ENCODE measurements around the gene GRID1. TPM values are rescaled to one million over a fixed set of nuclear protein-coding genes. Genes with fewer than 3 reads are reported as not detected.

Gene GRID1
- total RNA-seq, 1 donor, result not detected

- H3K4me3 ChIP-seq (ENCODE audit: low read depth, low read length), result no peak overlapping the region
- no peak for TF ChIP-seq CTCF (IDR thresholded peaks at IDR 0.05; ENCODE audit: insufficient read depth, low read depth, low read length)
- DNase-seq (ENCODE audit: low read depth), result no peak
Measured at GRCh38 chr10:86001521-86001920, 365.1 kb downstream of the GRID1 start.

GRCh38 chr10:85997544-85997943, 369.1 kb downstream of the GRID1 start:
- no peak overlapping the region for H3K4me3 ChIP-seq (ENCODE audit: low read depth, low read length)
- no peak for TF ChIP-seq CTCF (IDR thresholded peaks at IDR 0.05; ENCODE audit: insufficient read depth, low read depth, low read length)
- no peak for DNase-seq (ENCODE audit: low read depth)

GRCh38 chr10:85995791-85996190, 370.8 kb downstream of the GRID1 start:
- TF ChIP-seq CTCF (IDR thresholded peaks at IDR 0.05; ENCODE audit: insufficient read depth, low read depth, low read length), result no peak
- H3K4me3 ChIP-seq (ENCODE audit: low read depth, low read length), result no peak overlapping the region
- DNase-seq (ENCODE audit: low read depth), result peak; percentile 0

- TF ChIP-seq CTCF (IDR thresholded peaks at IDR 0.05; ENCODE audit: insufficient read depth, low read depth, low read length), result no peak
- DNase-seq (ENCODE audit: low read depth), result no peak
- no peak overlapping the region for H3K4me3 ChIP-seq (ENCODE audit: low read depth, low read length)
Measured at GRCh38 chr10:85993840-85994507, 372.6 kb downstream of the GRID1 start.

GRCh38 chr10:85993140-85993539, 373.5 kb downstream of the GRID1 start:
- TF ChIP-seq CTCF (IDR thresholded peaks at IDR 0.05; ENCODE audit: insufficient read depth, low read depth, low read length), result no peak
- no peak overlapping the region for H3K4me3 ChIP-seq (ENCODE audit: low read depth, low read length)
- DNase-seq (ENCODE audit: low read depth), result no peak

- H3K4me3 ChIP-seq (ENCODE audit: low read depth, low read length), result no peak overlapping the region
- TF ChIP-seq CTCF (IDR thresholded peaks at IDR 0.05; ENCODE audit: insufficient read depth, low read depth, low read length), result no peak
- DNase-seq (ENCODE audit: low read depth), result no peak
Measured at GRCh38 chr10:85992324-85992723, 374.3 kb downstream of the GRID1 start.

- no peak overlapping the region for H3K4me3 ChIP-seq (ENCODE audit: low read depth, low read length)
- DNase-seq (ENCODE audit: low read depth), result no peak
- no peak for TF ChIP-seq CTCF (IDR thresholded peaks at IDR 0.05; ENCODE audit: insufficient read depth, low read depth, low read length)
Measured at GRCh38 chr10:85986777-85987176, 379.8 kb downstream of the GRID1 start.

All from fibroblast of villous mesenchyme (primary cell).